K562 (cell line): ENCODE results near the gene ZNF275. TPM values are rescaled to one million over a fixed set of nuclear protein-coding genes. Genes with fewer than 3 reads are reported as not detected.

ENCODE experiments used
- ARID2 ChIP-seq: fragments of 450-650 bp; IDR thresholded peaks from 2 replicates; pipeline ENCODE4 v1.6.1; 2017; ENCODE audit warnings: antibody characterized with exemption, mild to moderate bottlenecking
- ARID4B ChIP-seq: sonication (generic); formaldehyde crosslinking; IDR thresholded peaks from 2 replicates; pipeline ENCODE4 v1.8.0; 2022; ENCODE audit warnings: mild to moderate bottlenecking, missing genetic modification reagents
- CC2D1A ChIP-seq: fragments of 450-650 bp; IDR thresholded peaks from 2 replicates; pipeline ENCODE4 v1.6.1; 2017; ENCODE audit warnings: mild to moderate bottlenecking
- E4F1 ChIP-seq: fragments of 250-450 bp; sonication (Bioruptor Pico); IDR thresholded peaks from 2 replicates; pipeline ENCODE4 v1.5.0; 2021; ENCODE audit warnings: mild to moderate bottlenecking, borderline replicate concordance
- FOSL1 ChIP-seq: fragments of 200-800 bp; sonication (Bioruptor generic); conservative IDR thresholded peaks from 2 replicates; pipeline ENCODE4 v1.6.1; 2016; ENCODE audit warnings: missing genetic modification characterization, missing compliant biosample characterization
- MXI1 ChIP-seq: IDR thresholded peaks from 2 replicates; pipeline ENCODE4 v1.6.1; 2011; ENCODE audit warnings: low read depth, mild to moderate bottlenecking, improper control_type of control experiment, low read length
- PML ChIP-seq: IDR thresholded peaks from 2 replicates; pipeline ENCODE4 v1.6.1; 2012; ENCODE audit warnings: low read length, inconsistent platforms
- POLR2B ChIP-seq: fragments of 450-650 bp; IDR thresholded peaks from 2 replicates; pipeline ENCODE4 v1.6.1; 2018; ENCODE audit warnings: low read depth; ENCODE audit not compliant: partially characterized antibody
- POLR3A ChIP-seq: IDR thresholded peaks from 2 replicates; pipeline ENCODE4 v1.6.1; 2011; ENCODE audit warnings: borderline replicate concordance, mild to moderate bottlenecking, moderate library complexity; ENCODE audit not compliant: insufficient read length, insufficient read depth; ENCODE audit errors: extremely low read depth
- SIN3B ChIP-seq: fragments of 450-650 bp; IDR thresholded peaks from 2 replicates; pipeline ENCODE4 v1.6.1; 2017; ENCODE audit warnings: low read depth, mild to moderate bottlenecking, moderate library complexity
- STAT5A ChIP-seq: IDR thresholded peaks from 2 replicates; pipeline ENCODE4 v1.6.1; 2012; ENCODE audit warnings: low read length, inconsistent platforms, borderline replicate concordance
- TFAM ChIP-seq: fragments of 250-450 bp; sonication (Bioruptor Pico); conservative IDR thresholded peaks from 2 replicates; pipeline ENCODE4 v1.5.0; 2021; ENCODE audit warnings: mild to moderate bottlenecking, moderate library complexity
- YBX1 ChIP-seq: fragments of 450-650 bp; IDR thresholded peaks from 2 replicates; pipeline ENCODE4 v1.7.1; 2016; ENCODE audit warnings: mild to moderate bottlenecking
- ZNF175 ChIP-seq: fragments of 200-800 bp; sonication (Bioruptor generic); IDR thresholded peaks from 2 replicates; pipeline ENCODE4 v1.6.1; 2016; ENCODE audit warnings: low read depth, mild to moderate bottlenecking, missing genetic modification characterization, missing compliant biosample characterization
- ZNF347 ChIP-seq: fragments of 450-650 bp; formaldehyde crosslinking; IDR thresholded peaks from 2 replicates; pipeline ENCODE4 v1.4.0; 2020; ENCODE audit warnings: low read depth, mild to moderate bottlenecking, moderate library complexity
- ZNF584 ChIP-seq: fragments of 200-800 bp; sonication (Bioruptor generic); IDR thresholded peaks from 2 replicates; pipeline ENCODE4 v1.6.1; 2016; ENCODE audit warnings: low read depth, mild to moderate bottlenecking, missing genetic modification characterization, missing compliant biosample characterization
- ZNF586 ChIP-seq: fragments of 450-650 bp; formaldehyde crosslinking; conservative IDR thresholded peaks from 2 replicates; pipeline ENCODE4 v1.4.0; 2020; ENCODE audit warnings: mild to moderate bottlenecking, moderate library complexity
- ZNF639 ChIP-seq, 2 experiments: fragments of 200-800 bp in 1 of 2; sonication (Bioruptor generic) in 1 of 2; sonication (generic) in 1 of 2; formaldehyde crosslinking in 1 of 2; IDR thresholded peaks in 1 of 2; conservative IDR thresholded peaks in 1 of 2; 2 replicates each; pipeline versions ENCODE4 v1.5.0 to v1.6.1; 2016 to 2020; ENCODE audit warnings: missing compliant biosample characterization in 1 of 2, missing genetic modification characterization in 1 of 2, missing genetic modification reagents in 1 of 2
- polyA plus RNA-seq, 8 experiments: library from polyadenylated mRNA; depleted of rRNA in 4 of 8; stranded (reverse) in 5 of 8; unstranded in 3 of 8; fragments of >200 nt; fragmentation: Nextera tagmentation in 2 of 8; fragmentation: Illumina TruSeq in 1 of 8; extraction: Ambion mirVana in 2 of 8; extraction: Trizol in 1 of 8; gene quantifications; 2 replicates each; pipeline versions ENCODE4 v1.2.1 to v1.2.3, GENCODE V29; 2011 to 2014; ENCODE audit warnings: inconsistent platforms in 1 of 8, missing spikeins in 1 of 8
- total RNA-seq, 7 experiments: library from RNA; depleted of rRNA in 6 of 7; stranded (reverse); fragments of >200 nt in 6 of 7; fragmentation: Illumina TruSeq in 2 of 7; extraction: Trizol in 2 of 7; gene quantifications; 2 replicates each; pipeline versions ENCODE4 v1.2.1 to v1.2.3, GENCODE V29; 2011 to 2021; ENCODE audit warnings: low replicate concordance in 1 of 7

The ZNF275 gene
- total and polyA plus RNA-seq, 9 of the 15 experiments (the other 6 are each of a cell fraction or from before 2014, with no cell fraction given), result 2.1 to 19.1 (median 12.0) TPM

GRCh38 chrX:153379971-153380581 is 46.1 kb downstream of the ZNF275 start (continued):
- TF ChIP-seq E4F1 (CRISPR knock-in tag) (no peak), ZNF584 (peak; percentile 82; the same call in 1 of the 2 replicates), ZNF639 (CRISPR knock-in tag; conservative IDR thresholded peaks at IDR 0.05 in 1 of 2, IDR thresholded peaks at IDR 0.05 in 1 of 2) (peak in 1 of 2 experiments; percentile 84; a peak in 2 of 4 replicates), ARID2 (no peak), YBX1 (no peak), ZNF347 (no peak), ZNF586 (CRISPR knock-in tag) (no peak), STAT5A (no peak), TFAM (no peak), CC2D1A (no peak), POLR2B (no peak), ARID4B (CRISPR knock-in tag) (no peak), POLR3A (no peak), PML (no peak), ZNF175 (CRISPR knock-in tag) (peak; percentile 87; the same call in 1 of the 2 replicates), MXI1 (no peak), FOSL1 (tag) (peak; percentile 43; the same call in 1 of the 2 replicates), SIN3B (no peak)
